SK-N-SH treated with all-trans-retinoic acid at 6 μM for 48 hours (cell line): Measurements from ENCODE around the gene SLC4A4.

ENCODE experiments used
- ATAC-seq: fragments of 200-7000 bp; cut with Tn5 transposase; 3 replicates; pipeline ENCODE4 v1.9.1; 2020; ENCODE audit warnings: mild to moderate bottlenecking, moderate library complexity
- ARNTL ChIP-seq: fragments of 450-650 bp; formaldehyde crosslinking; IDR thresholded peaks from 2 replicates; pipeline ENCODE4 v1.5.0; 2020; ENCODE audit warnings: low read depth, mild to moderate bottlenecking, moderate library complexity, borderline replicate concordance
- BACH2 ChIP-seq: fragments of 250-450 bp; sonication (Bioruptor Pico); IDR thresholded peaks from 2 replicates; pipeline ENCODE4 v1.9.0; 2021; ENCODE audit warnings: mild to moderate bottlenecking, borderline replicate concordance
- CSDC2 ChIP-seq: fragments of 250-450 bp; sonication (Bioruptor Pico); IDR thresholded peaks from 2 replicates; pipeline ENCODE4 v1.5.0; 2020; ENCODE audit warnings: mild to moderate bottlenecking, moderate library complexity
- CSRNP3 ChIP-seq: fragments of 250-450 bp; sonication (Bioruptor Pico); IDR thresholded peaks from 2 replicates; pipeline ENCODE4 v1.5.1; 2021; ENCODE audit warnings: mild to moderate bottlenecking, moderate library complexity
- ESRRG ChIP-seq: fragments of 250-450 bp; sonication (Bioruptor Pico); IDR thresholded peaks from 2 replicates; pipeline ENCODE4 v1.6.1; 2021; ENCODE audit warnings: mild to moderate bottlenecking
- GLIS3 ChIP-seq: fragments of 250-450 bp; sonication (Bioruptor Pico); IDR thresholded peaks from 2 replicates; pipeline ENCODE4 v1.5.0; 2020; ENCODE audit warnings: mild to moderate bottlenecking, moderate library complexity
- ISL1 ChIP-seq: fragments of 250-450 bp; sonication (Bioruptor Pico); IDR thresholded peaks from 2 replicates; pipeline ENCODE4 v2.1.2; 2022; ENCODE audit warnings: mild to moderate bottlenecking, moderate library complexity
- OSR1 ChIP-seq: fragments of 250-450 bp; sonication (Bioruptor Pico); IDR thresholded peaks from 2 replicates; pipeline ENCODE4 v1.8.0; 2022; ENCODE audit warnings: moderate library complexity, mild to moderate bottlenecking, inconsistent platforms
- PATZ1 ChIP-seq: fragments of 250-450 bp; sonication (Bioruptor Pico); IDR thresholded peaks from 2 replicates; pipeline ENCODE4 v1.8.0; 2020; ENCODE audit warnings: mild to moderate bottlenecking, moderate library complexity, borderline replicate concordance
- PPARA ChIP-seq: fragments of 250-450 bp; sonication (Bioruptor Pico); IDR thresholded peaks from 2 replicates; pipeline ENCODE4 v1.5.0; 2020; ENCODE audit warnings: mild to moderate bottlenecking, borderline replicate concordance
- RARB ChIP-seq: fragments of 250-450 bp; sonication (Bioruptor Pico); IDR thresholded peaks from 2 replicates; pipeline ENCODE4 v1.8.0; 2021; ENCODE audit warnings: mild to moderate bottlenecking, moderate library complexity
- SNAI2 ChIP-seq: fragments of 250-450 bp; sonication (Bioruptor Pico); IDR thresholded peaks from 2 replicates; pipeline ENCODE4 v1.5.0; 2020; ENCODE audit warnings: mild to moderate bottlenecking, moderate library complexity
- TCF4 ChIP-seq: fragments of 250-450 bp; sonication (Bioruptor Pico); IDR thresholded peaks from 2 replicates; pipeline ENCODE4 v1.8.0; 2021; ENCODE audit warnings: mild to moderate bottlenecking, moderate library complexity, borderline replicate concordance
- TOX ChIP-seq: fragments of 250-450 bp; sonication (Bioruptor Pico); IDR thresholded peaks from 2 replicates; pipeline ENCODE4 v1.8.0; 2021; ENCODE audit warnings: mild to moderate bottlenecking, moderate library complexity, borderline replicate concordance
- TSHZ2 ChIP-seq: fragments of 250-450 bp; sonication (Bioruptor Pico); IDR thresholded peaks from 2 replicates; pipeline ENCODE4 v1.5.0; 2020; ENCODE audit warnings: mild to moderate bottlenecking, moderate library complexity
- ZC3H10 ChIP-seq: fragments of 250-450 bp; sonication (Bioruptor Pico); IDR thresholded peaks from 2 replicates; pipeline ENCODE4 v1.5.1; 2021; ENCODE audit warnings: mild to moderate bottlenecking, moderate library complexity
- ZFP3 ChIP-seq: fragments of 250-450 bp; sonication (Bioruptor Pico); IDR thresholded peaks from 2 replicates; pipeline ENCODE4 v1.5.0; 2020; ENCODE audit warnings: mild to moderate bottlenecking, moderate library complexity
- ZFP30 ChIP-seq: fragments of 450-650 bp; formaldehyde crosslinking; IDR thresholded peaks from 2 replicates; pipeline ENCODE4 v1.5.0; 2022; ENCODE audit warnings: mild to moderate bottlenecking, moderate library complexity
- ZNF565 ChIP-seq: fragments of 450-650 bp; formaldehyde crosslinking; conservative IDR thresholded peaks from 2 replicates; pipeline ENCODE4 v1.5.0; 2020; ENCODE audit warnings: low read depth, mild to moderate bottlenecking, moderate library complexity
- ZNF70 ChIP-seq: fragments of 450-650 bp; formaldehyde crosslinking; IDR thresholded peaks from 2 replicates; pipeline ENCODE4 v1.5.0; 2020; ENCODE audit warnings: mild to moderate bottlenecking, moderate library complexity
- ZNF8 ChIP-seq: fragments of 450-650 bp; formaldehyde crosslinking; IDR thresholded peaks from 2 replicates; pipeline ENCODE4 v1.5.0; 2020; ENCODE audit warnings: mild to moderate bottlenecking, moderate library complexity
- TF ChIP-seq, protein P1 (sequence below): fragments of 250-450 bp; sonication (Bioruptor Pico); IDR thresholded peaks from 2 replicates; pipeline ENCODE4 v1.5.1; 2020; ENCODE audit warnings: low read depth, mild to moderate bottlenecking, moderate library complexity
- TF ChIP-seq, protein P2 (sequence below): fragments of 250-450 bp; sonication (Bioruptor Pico); IDR thresholded peaks from 2 replicates; pipeline ENCODE4 v1.8.0; 2021; ENCODE audit warnings: low read depth, mild to moderate bottlenecking, moderate library complexity, borderline replicate concordance

Gene SLC4A4

GRCh38 chr4:71400810-71401209 is 62.0 kb downstream of the SLC4A4 start (continued):
- TF ChIP-seq, protein P1, sequence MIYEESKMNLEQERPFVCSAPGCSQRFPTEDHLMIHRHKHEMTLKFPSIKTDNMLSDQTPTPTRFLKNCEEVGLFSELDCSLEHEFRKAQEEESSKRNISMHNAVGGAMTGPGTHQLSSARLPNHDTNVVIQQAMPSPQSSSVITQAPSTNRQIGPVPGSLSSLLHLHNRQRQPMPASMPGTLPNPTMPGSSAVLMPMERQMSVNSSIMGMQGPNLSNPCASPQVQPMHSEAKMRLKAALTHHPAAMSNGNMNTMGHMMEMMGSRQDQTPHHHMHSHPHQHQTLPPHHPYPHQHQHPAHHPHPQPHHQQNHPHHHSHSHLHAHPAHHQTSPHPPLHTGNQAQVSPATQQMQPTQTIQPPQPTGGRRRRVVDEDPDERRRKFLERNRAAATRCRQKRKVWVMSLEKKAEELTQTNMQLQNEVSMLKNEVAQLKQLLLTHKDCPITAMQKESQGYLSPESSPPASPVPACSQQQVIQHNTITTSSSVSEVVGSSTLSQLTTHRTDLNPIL (CRISPR knock-in tag) = no peak

- no peak for ATAC-seq
- TF ChIP-seq TCF4 = no peak
- TF ChIP-seq ESRRG = no peak
- no peak for TF ChIP-seq ZFP30 (CRISPR knock-in tag)
- TF ChIP-seq TOX (CRISPR knock-in tag) = no peak
- TF ChIP-seq, protein P1 (CRISPR knock-in tag) = no peak
- TF ChIP-seq ZFP3 (CRISPR knock-in tag) = no peak
- TF ChIP-seq SNAI2 = no peak
- TF ChIP-seq CSRNP3 (CRISPR knock-in tag) = no peak
- TF ChIP-seq ZC3H10 = no peak
- no peak for TF ChIP-seq TSHZ2 (CRISPR knock-in tag)
- TF ChIP-seq ZNF565 (CRISPR knock-in tag) = no peak
- TF ChIP-seq OSR1 (CRISPR knock-in tag) = no peak
- TF ChIP-seq GLIS3 (CRISPR knock-in tag) = no peak
- no peak for TF ChIP-seq RARB
- no peak for TF ChIP-seq PPARA (CRISPR knock-in tag)
- no peak for TF ChIP-seq ARNTL (CRISPR knock-in tag)
- no peak for TF ChIP-seq PATZ1 (CRISPR knock-in tag)
- no peak for TF ChIP-seq BACH2
- TF ChIP-seq, all 23 proteins: peak for 0
Measured at GRCh38 chr4:71402616-71403015, 63.8 kb downstream of the SLC4A4 start.

DNA sequence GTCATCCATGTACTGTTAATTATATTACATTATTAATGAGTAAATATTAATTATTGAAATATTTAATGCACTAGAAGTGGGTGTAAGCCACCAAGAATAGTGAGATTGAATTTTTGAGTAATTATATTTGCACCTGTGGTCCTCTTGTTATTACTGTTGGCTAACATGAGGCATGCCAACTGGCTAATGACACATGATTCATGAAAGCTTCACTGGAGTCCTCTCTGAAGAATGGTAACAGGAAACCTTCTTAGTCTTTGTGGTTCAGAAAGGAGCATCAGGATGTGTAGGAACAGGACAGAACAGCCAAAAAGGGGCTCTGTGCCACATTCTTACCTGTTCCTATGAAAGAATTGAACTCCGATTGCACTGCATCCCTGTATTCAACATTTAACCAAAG is 65.2 kb downstream of the SLC4A4 start:
- no peak for ATAC-seq
- TF ChIP-seq CSRNP3 (CRISPR knock-in tag) (no peak), ZC3H10 (no peak), ARNTL (CRISPR knock-in tag) (no peak), ZNF8 (CRISPR knock-in tag) (no peak), ZFP30 (CRISPR knock-in tag) (no peak), ISL1 (no peak), ZNF70 (CRISPR knock-in tag) (no peak), GLIS3 (CRISPR knock-in tag) (no peak), SNAI2 (no peak), TOX (CRISPR knock-in tag) (no peak), CSDC2 (CRISPR knock-in tag) (no peak), ESRRG (no peak), OSR1 (CRISPR knock-in tag) (no peak), RARB (no peak), ZFP3 (CRISPR knock-in tag) (no peak), TCF4 (no peak), ZNF565 (CRISPR knock-in tag) (no peak), PPARA (CRISPR knock-in tag) (no peak)
- TF ChIP-seq, protein P2, sequence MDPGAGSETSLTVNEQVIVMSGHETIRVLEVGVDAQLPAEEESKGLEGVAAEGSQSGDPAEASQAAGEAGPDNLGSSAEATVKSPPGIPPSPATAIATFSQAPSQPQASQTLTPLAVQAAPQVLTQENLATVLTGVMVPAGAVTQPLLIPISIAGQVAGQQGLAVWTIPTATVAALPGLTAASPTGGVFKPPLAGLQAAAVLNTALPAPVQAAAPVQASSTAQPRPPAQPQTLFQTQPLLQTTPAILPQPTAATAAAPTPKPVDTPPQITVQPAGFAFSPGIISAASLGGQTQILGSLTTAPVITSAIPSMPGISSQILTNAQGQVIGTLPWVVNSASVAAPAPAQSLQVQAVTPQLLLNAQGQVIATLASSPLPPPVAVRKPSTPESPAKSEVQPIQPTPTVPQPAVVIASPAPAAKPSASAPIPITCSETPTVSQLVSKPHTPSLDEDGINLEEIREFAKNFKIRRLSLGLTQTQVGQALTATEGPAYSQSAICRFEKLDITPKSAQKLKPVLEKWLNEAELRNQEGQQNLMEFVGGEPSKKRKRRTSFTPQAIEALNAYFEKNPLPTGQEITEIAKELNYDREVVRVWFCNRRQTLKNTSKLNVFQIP (CRISPR knock-in tag) = no peak
- TF ChIP-seq, protein P1 (CRISPR knock-in tag) = no peak
